RWPE2 (cell line): Measurements from ENCODE around the gene PTPN20.

Experiments
- ATAC-seq: fragments of 200-7000 bp; cut with Tn5 transposase; 3 replicates; pipeline ENCODE4 v1.9.1; 2021; ENCODE audit warnings: low read depth
- DNase-seq: peaks from one replicate; pipeline ENCODE4 v3.0.0-alpha.2; 2020; ENCODE audit warnings: low spot score
- H3K27ac ChIP-seq: fragments of 450-650 bp; 2 replicates; pipeline ENCODE4 v1.5.1; 2017; ENCODE audit warnings: mild to moderate bottlenecking; ENCODE audit not compliant: poor library complexity, severe bottlenecking
- H3K27me3 ChIP-seq: fragments of 250-450 bp; sonication (Bioruptor Pico); 2 replicates; pipeline ENCODE4 v1.5.1; 2021; ENCODE audit warnings: mild to moderate bottlenecking, moderate library complexity; ENCODE audit not compliant: insufficient read depth, poor library complexity, severe bottlenecking
- H3K36me3 ChIP-seq: fragments of 250-450 bp; sonication (Bioruptor Pico); 2 replicates; pipeline ENCODE4 v1.5.1; 2020; ENCODE audit warnings: low read depth, mild to moderate bottlenecking, moderate library complexity
- H3K4me1 ChIP-seq: fragments of 250-450 bp; sonication (Bioruptor Pico); 2 replicates; pipeline ENCODE4 v1.5.1; 2021; ENCODE audit warnings: mild to moderate bottlenecking, moderate library complexity; ENCODE audit not compliant: insufficient read depth, poor library complexity, severe bottlenecking
- H3K4me3 ChIP-seq: fragments of 250-450 bp; sonication (Bioruptor Pico); 2 replicates; pipeline ENCODE4 v1.5.1; 2021; ENCODE audit warnings: mild to moderate bottlenecking, moderate library complexity; ENCODE audit not compliant: severe bottlenecking
- H3K9me3 ChIP-seq: fragments of 250-450 bp; sonication (Bioruptor Pico); 2 replicates; pipeline ENCODE4 v1.5.1; 2021; ENCODE audit warnings: mild to moderate bottlenecking, moderate library complexity; ENCODE audit not compliant: severe bottlenecking
- TF ChIP-seq, protein P1 (sequence below): fragments of 450-650 bp; IDR thresholded peaks from one replicate; pipeline ENCODE4 v1.5.1; 2017; ENCODE audit warnings: mild to moderate bottlenecking, moderate library complexity; ENCODE audit not compliant: poor library complexity, severe bottlenecking

PTPN20 gene

DNA sequence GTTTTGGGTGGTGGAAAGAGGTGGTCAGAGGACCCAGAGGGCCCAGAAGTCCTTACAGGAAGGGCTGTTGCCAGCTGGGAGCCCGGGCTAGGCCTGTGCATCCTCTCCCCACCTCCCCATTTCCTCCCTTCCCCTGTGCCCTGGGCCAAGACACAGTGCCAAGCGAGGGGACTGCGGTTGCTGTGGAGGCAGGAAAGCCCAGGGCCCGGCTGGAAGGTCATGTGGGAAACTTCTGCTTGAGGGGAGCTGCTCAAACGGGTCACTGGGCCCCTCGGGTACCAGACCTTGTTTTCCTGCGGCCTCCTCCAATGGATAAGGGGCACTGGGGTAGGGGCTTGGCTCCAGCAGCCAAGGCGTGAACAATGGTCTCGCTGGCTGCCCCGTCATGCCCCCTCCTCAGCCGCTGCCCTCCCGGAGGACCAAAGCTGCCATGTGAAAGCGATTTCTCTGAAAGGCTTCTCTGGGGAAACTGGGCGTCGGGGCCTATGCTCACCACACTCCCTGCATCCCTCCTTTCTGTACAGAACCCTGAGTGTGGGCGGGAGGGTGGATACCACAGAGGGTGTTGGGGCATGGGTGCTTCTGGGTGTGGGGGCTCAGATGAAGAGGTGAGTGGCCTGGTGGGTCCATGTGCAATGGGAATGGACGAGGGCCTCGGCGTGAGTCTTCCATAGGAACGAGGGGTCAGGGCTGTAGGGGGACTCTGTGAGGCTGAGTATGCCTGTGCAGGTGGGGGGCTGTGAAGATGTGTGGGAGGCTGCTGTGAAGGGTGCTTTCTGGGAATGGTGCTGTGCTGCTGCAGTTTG, 135.3 kb downstream of the PTPN20 start:
- no peaks in the 10 kb centered on the region for H3K4me1 ChIP-seq
- DNase-seq (no peak), ATAC-seq (no peak)
- no peak overlapping the region for H3K4me3 ChIP-seq
- no peaks in the 10 kb centered on the region for H3K27me3 ChIP-seq
- H3K27ac ChIP-seq, result no peak overlapping the region
- no peaks in the 10 kb centered on the region for H3K9me3 ChIP-seq
- TF ChIP-seq, protein P1, sequence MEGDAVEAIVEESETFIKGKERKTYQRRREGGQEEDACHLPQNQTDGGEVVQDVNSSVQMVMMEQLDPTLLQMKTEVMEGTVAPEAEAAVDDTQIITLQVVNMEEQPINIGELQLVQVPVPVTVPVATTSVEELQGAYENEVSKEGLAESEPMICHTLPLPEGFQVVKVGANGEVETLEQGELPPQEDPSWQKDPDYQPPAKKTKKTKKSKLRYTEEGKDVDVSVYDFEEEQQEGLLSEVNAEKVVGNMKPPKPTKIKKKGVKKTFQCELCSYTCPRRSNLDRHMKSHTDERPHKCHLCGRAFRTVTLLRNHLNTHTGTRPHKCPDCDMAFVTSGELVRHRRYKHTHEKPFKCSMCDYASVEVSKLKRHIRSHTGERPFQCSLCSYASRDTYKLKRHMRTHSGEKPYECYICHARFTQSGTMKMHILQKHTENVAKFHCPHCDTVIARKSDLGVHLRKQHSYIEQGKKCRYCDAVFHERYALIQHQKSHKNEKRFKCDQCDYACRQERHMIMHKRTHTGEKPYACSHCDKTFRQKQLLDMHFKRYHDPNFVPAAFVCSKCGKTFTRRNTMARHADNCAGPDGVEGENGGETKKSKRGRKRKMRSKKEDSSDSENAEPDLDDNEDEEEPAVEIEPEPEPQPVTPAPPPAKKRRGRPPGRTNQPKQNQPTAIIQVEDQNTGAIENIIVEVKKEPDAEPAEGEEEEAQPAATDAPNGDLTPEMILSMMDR, result no peak
- no peaks in the 10 kb centered on the region for H3K36me3 ChIP-seq

DNA sequence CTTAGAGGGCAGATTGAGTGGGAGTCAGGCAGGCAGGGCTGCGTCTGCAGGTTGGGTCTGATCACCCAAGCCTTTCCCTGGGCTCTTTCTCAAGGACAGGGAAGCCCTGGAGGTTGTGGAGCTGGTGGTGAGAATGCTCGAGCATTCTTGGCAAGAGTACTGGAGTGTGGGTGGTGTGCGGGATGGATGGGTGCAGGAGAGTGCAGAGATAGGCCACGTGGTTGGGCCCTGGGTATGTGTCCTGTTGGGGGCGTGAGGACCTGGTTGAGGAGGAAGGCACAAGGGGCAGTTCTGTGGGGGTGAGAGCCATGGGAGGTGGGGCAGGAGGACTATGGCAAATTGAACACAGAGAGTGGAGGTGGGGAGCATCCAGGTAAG, 135.9 kb downstream of the PTPN20 start:
- H3K27ac ChIP-seq, result no peak overlapping the region
- no peaks in the 10 kb centered on the region for H3K36me3 ChIP-seq
- no peak for ATAC-seq
- TF ChIP-seq, protein P1, result no peak
- no peaks in the 10 kb centered on the region for H3K4me1 ChIP-seq
- no peaks in the 10 kb centered on the region for H3K9me3 ChIP-seq
- no peak overlapping the region for H3K4me3 ChIP-seq
- no peak for DNase-seq
- H3K27me3 ChIP-seq, result no peaks in the 10 kb centered on the region

DNA sequence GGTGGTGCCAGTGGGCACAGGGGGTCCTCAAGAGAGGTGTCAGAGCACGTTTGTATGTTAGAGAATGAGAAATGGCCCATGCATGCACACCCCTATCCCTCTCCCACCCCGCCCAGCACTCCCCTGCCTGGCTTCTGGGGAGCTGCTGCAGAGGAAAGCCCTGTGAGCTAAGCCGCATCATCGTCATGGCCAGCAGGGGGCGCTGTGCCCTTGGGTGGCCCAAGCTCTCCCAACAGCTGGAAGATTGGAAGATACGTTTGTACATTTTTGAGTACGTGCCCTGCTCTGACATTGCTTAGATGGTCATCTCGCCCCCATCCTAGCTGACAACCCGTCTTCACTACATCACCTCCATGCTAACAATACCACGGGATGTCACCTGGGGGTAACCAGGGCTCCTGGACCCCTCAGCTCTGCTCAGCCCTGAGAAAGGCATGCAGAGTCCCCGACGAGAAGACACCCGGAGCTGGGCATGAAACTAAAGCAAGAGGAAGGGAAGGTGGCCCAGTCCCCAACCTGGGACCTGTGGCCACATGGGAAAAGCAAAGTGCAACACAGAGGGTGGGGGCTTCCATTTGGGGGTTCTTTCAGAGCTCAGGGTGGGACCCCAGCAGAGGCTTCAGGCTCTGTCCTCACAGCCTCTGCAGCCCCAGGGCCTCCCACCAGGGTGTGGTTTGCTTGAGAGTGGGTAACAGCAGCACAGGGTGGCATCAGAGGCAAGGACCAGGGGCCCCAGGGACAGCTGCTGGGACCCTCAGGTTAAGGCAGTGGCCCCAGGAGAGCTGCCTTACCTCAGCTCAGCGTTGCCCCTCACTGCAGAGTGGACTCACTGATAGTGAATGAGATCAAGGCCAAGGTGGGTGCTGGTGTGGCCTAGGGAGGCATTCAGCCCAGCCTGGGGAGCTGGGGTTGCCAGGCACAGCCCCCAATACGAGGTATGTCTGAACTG, 136.6 kb downstream of the PTPN20 start:
- H3K9me3 ChIP-seq, result no peaks in the 10 kb centered on the region
- H3K27me3 ChIP-seq, result no peaks in the 10 kb centered on the region
- TF ChIP-seq, protein P1, result peak; percentile 88
- no peak overlapping the region for H3K27ac ChIP-seq
- DNase-seq, result no peak
- no peak overlapping the region for H3K4me3 ChIP-seq
- H3K36me3 ChIP-seq, result no peaks in the 10 kb centered on the region
- no peaks in the 10 kb centered on the region for H3K4me1 ChIP-seq
- ATAC-seq, result peak; percentile 71

DNA sequence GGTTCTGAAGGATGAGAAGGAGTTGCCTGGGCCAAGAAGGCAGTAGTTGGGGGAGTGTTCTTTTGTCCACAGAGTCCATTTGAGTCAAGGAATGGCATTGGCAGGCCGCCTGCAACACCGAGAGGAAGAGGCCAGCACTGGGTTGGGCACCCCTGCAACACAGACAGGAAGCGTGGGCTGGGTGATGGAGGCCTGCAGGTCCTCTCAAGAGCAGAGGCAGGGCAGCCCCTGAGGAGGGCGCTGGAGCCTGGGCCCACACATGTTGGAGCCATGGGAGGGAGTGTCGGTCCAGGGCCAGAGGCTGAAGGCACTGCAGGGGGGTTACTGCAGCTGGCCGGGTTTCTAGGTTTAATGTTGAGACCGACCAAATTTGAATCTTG, 137.3 kb downstream of the PTPN20 start:
- no peak overlapping the region for H3K4me3 ChIP-seq
- TF ChIP-seq, protein P1, result no peak
- no peaks in the 10 kb centered on the region for H3K9me3 ChIP-seq
- H3K4me1 ChIP-seq, result no peaks in the 10 kb centered on the region
- H3K27ac ChIP-seq, result no peak overlapping the region
- ATAC-seq (no peak), DNase-seq (no peak)
- no peaks in the 10 kb centered on the region for H3K36me3 ChIP-seq
- H3K27me3 ChIP-seq, result no peaks in the 10 kb centered on the region
